VCaP (cell line): Measurements from ENCODE around the gene EFL1.
"Not testable (repeated sequence)": the region's sequence is repeated elsewhere in the genome, so short reads cannot be mapped to it uniquely, and the experiment has no call there.

Experiments used
- H3K27ac ChIP-seq: fragments of 450-650 bp; 2 replicates; pipeline ENCODE4 v1.5.1; 2017
- TF ChIP-seq, protein P1 (sequence below): fragments of 450-650 bp; conservative IDR thresholded peaks from 2 replicates; pipeline ENCODE4 v1.5.1; 2017; ENCODE audit warnings: mild to moderate bottlenecking, moderate library complexity

The EFL1 gene

GRCh38 chr15:82228750-82229149 lies 33.8 kb downstream of the EFL1 start:
- H3K27ac ChIP-seq, result no peak overlapping the region
- TF ChIP-seq, protein P1, sequence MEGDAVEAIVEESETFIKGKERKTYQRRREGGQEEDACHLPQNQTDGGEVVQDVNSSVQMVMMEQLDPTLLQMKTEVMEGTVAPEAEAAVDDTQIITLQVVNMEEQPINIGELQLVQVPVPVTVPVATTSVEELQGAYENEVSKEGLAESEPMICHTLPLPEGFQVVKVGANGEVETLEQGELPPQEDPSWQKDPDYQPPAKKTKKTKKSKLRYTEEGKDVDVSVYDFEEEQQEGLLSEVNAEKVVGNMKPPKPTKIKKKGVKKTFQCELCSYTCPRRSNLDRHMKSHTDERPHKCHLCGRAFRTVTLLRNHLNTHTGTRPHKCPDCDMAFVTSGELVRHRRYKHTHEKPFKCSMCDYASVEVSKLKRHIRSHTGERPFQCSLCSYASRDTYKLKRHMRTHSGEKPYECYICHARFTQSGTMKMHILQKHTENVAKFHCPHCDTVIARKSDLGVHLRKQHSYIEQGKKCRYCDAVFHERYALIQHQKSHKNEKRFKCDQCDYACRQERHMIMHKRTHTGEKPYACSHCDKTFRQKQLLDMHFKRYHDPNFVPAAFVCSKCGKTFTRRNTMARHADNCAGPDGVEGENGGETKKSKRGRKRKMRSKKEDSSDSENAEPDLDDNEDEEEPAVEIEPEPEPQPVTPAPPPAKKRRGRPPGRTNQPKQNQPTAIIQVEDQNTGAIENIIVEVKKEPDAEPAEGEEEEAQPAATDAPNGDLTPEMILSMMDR, result no peak

DNA sequence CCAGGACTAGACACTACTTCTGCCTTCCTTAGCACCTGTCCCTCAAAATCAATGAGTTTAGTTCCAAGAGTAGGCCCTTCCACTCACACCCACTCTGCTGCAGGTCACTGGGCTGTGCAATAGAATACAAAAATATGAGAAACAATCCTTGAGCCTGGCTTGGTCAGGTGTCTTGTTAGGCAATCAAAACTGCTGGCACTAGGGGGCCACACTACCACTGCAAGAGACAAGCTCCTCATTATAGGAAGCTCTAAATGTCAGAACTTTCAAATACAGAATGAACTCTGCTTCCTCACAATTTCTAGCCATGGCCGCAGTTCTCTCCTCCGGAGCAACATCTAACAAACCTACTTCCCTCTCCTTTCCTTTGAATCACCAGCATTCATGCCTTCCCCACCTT lies 41.0 kb downstream of the EFL1 start:
- TF ChIP-seq, protein P1, result peak; percentile 78
- not testable (repeated sequence) for H3K27ac ChIP-seq

GRCh38 chr15:82216092-82216491 lies 46.4 kb downstream of the EFL1 start:
- H3K27ac ChIP-seq, result not testable (repeated sequence)

DNA sequence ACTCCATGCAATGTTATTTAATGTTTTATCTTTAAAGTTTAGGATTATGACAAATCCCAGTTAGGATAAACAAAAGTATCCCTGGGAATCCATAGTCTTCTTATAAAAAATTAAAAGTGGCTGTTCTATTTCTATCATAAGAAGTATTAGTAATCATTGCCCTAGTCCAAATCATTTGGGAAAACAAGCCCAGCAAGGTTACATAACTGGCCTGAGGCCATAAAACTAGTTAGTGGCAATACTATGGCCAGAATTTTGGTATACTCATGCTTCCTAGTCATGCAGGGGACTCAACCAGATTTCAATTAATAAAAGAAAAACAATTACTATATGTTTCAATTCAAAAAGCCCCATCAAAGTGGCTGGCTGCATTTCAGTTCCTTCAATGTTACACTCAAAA lies 50.3 kb downstream of the EFL1 start:
- H3K27ac ChIP-seq, result not testable (repeated sequence)

GRCh38 chr15:82210066-82210597 lies 52.4 kb downstream of the EFL1 start:
- not testable (repeated sequence) for H3K27ac ChIP-seq

- not testable (repeated sequence) for H3K27ac ChIP-seq
These were observed 58.0 kb downstream of the EFL1 start for GRCh38 chr15:82204575-82204974.

DNA sequence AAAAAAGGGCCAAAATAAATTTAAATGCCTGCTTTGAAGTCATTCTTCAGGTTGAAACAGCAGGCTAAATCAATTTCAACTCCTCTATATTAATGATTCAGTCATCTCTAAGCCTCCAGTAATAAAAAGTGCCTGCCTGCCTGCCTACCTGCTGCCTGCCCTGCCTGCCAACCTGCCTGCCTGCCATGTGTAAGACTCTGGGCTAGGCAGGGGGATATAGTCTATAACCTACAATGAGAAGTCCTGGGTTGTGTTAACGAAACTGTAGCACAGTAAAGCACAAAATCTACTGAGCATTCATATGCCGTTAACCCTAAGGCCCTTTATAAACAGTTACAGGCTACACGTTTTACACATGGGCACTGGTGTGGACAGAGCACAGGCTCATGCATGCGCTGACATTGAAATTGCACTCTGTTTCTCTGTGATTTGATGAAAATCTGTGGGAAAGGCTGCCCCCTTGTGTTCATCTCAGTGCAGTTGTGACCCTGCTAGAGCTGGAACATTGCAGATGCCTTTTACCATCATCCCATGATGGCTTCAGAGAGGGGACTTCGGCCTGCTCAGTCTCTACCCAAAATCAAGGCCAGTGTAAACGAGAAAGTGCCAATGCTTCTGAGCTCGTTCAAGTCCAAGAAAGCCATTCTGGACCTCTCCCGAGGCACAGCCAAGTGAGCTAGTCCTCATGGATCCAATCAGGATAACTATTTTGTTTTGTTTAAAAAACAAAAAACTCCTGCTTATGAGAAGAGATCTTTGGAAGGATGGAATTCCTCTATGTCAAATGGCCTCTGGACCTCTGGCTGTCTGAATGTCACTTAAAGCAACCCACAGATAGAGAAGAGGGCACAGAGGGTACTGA lies 64.6 kb downstream of the EFL1 start:
- TF ChIP-seq, protein P1, result peak; percentile 93

DNA sequence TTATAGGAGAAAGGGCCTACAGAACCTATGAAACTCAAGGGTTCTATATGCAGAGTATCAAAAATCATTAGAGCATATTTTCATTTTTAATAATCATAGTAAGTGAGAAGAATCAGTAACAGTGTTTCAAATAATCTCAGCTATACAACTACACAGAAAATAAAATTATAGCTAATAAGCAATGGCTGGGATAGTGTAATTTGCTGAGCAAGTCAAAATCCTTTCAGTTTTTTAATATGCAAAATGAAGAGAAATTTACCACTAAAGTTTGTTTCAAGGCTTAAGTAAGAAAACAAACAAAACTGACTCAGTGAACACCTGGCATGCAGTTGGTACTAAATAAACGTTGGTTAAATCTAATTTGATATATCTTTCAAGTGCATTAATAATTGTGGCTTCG lies 66.2 kb downstream of the EFL1 start:
- TF ChIP-seq, protein P1, result no peak
- no peak overlapping the region for H3K27ac ChIP-seq

More for the DNA sequence above, 64.6 kb downstream of the EFL1 start:
- no peak overlapping the region for H3K27ac ChIP-seq

GRCh38 chr15:82195818-82196217 lies 66.7 kb downstream of the EFL1 start:
- H3K27ac ChIP-seq, result not testable (repeated sequence)

GRCh38 chr15:82194488-82194887 lies 68.0 kb downstream of the EFL1 start:
- not testable (repeated sequence) for H3K27ac ChIP-seq

GRCh38 chr15:82193435-82193834 lies 69.1 kb downstream of the EFL1 start:
- H3K27ac ChIP-seq, result not testable (repeated sequence)

DNA sequence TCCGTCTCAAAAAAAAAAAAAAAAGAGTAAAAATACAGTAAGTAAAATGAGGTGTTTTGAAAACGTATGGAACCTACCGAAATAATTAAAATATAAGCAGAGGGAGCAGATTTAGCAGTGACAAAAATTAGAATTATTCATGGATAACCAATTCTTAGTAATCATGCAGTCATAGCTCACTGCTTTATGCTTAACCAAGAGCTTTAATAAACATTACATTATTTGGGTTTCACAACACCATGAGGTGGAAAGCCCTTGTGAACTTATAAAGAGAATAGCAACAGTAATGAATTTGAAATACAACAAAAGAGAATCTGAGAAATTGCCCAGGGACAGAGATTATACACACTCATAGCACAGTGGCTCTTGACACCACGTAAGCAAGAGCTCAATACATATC lies 70.1 kb downstream of the EFL1 start:
- H3K27ac ChIP-seq, result not testable (repeated sequence)
